HepG2 (cell line): Measurements from ENCODE around the gene KRT79. TPM values are rescaled to one million over a fixed set of nuclear protein-coding genes. Genes with fewer than 3 reads are reported as not detected.

Source experiments
- ATAC-seq: fragments of 200-7000 bp; cut with Tn5 transposase; 3 replicates; pipeline ENCODE4 v1.9.1; 2020; ENCODE audit warnings: mild to moderate bottlenecking, moderate library complexity
- BruUV-seq: library from RNA; stranded (reverse); fragments of 400-500 nt; replicated peaks from 2 replicates; lab custom pipeline; 2021; lab: Mats Ljungman, UMichigan
- CTCF ChIA-PET: fragments of 300-600 bp; formaldehyde crosslinking; extraction: SDS; loops from one replicate; lab custom pipeline; 2021; ENCODE audit warnings: low total read pairs, inconsistent platforms, low intra/inter-chr PET ratio; lab: Yijun Ruan, JAX
- POLR2A ChIA-PET: fragments of 350-600 bp; sonication (Branson Sonifier 250); formaldehyde crosslinking; loops from one replicate; lab custom pipeline; 2020; ENCODE audit warnings: antibody characterized with exemption, inconsistent platforms; lab: Yijun Ruan, JAX
- DNase-seq: peaks from one replicate; pipeline ENCODE4 v3.0.0-alpha.2; 2015; ENCODE audit warnings: low spot score
- FAIRE-seq: peaks from 3 replicates; lab custom pipeline; 2011; peaks lifted over from hg19 to GRCh38; lab: Jason Lieb, UNC
- H2AFZ ChIP-seq: one replicate; pipeline ENCODE4 v1.6.1; 2011; ENCODE audit warnings: low read length, inconsistent platforms
- H3K27ac ChIP-seq: fragments of 300-600 bp; 3 replicates; pipeline ENCODE4 v1.8.0; 2011; ENCODE audit warnings: mixed run types, mild to moderate bottlenecking, mixed read lengths, low read length, inconsistent platforms; ENCODE audit not compliant: insufficient read depth; ENCODE audit errors: extremely low read length
- H3K27me3 ChIP-seq, 2 experiments: fragments of 200-600 bp in 1 of 2; 2 replicates in 1 of 2; 3 replicates in 1 of 2; pipeline versions ENCODE4 v1.6.0 to v1.8.0; 2011; ENCODE audit warnings: low read length in 2 of 2, mild to moderate bottlenecking in 2 of 2, moderate library complexity in 2 of 2, inconsistent platforms in 1 of 2; ENCODE audit not compliant: insufficient read depth in 2 of 2, control insufficient read depth in 1 of 2
- H3K36me3 ChIP-seq, 2 experiments: fragments of 200-600 bp in 1 of 2; replicated peaks in 1 of 2; 2 replicates in 1 of 2; 3 replicates in 1 of 2; pipeline versions ENCODE4 v1.5.1 to v1.8.0; 2011; ENCODE audit warnings: low read length in 2 of 2, inconsistent platforms in 1 of 2; ENCODE audit not compliant: insufficient read depth in 2 of 2, control insufficient read depth in 1 of 2
- H3K4me1 ChIP-seq: 2 replicates; pipeline ENCODE4 v1.5.1; 2012; ENCODE audit warnings: low read length, inconsistent platforms; ENCODE audit not compliant: insufficient read depth
- H3K4me2 ChIP-seq: 2 replicates; pipeline ENCODE4 v1.6.0; 2011; ENCODE audit warnings: low read depth, low read length, inconsistent platforms
- H3K4me3 ChIP-seq, 3 experiments: fragments of 200-600 bp in 1 of 3; sonication (generic), shearing (Covaris generic) in 1 of 3; replicated peaks in 1 of 3; 2 replicates each; pipeline ENCODE4 v1.5.1; 2011 to 2016; ENCODE audit warnings: low read length in 3 of 3, inconsistent platforms in 2 of 3, low read depth in 2 of 3, mild to moderate bottlenecking in 2 of 3, control low read depth in 1 of 3, mixed read lengths in 1 of 3; ENCODE audit not compliant: insufficient read depth in 1 of 3
- H3K79me2 ChIP-seq: one replicate; pipeline ENCODE4 v1.6.1; 2011; ENCODE audit warnings: low read length, inconsistent platforms; ENCODE audit not compliant: insufficient read depth
- H3K9ac ChIP-seq: 2 replicates; pipeline ENCODE4 v1.6.0; 2011; ENCODE audit warnings: mild to moderate bottlenecking, low read depth, low read length, inconsistent platforms; ENCODE audit not compliant: insufficient read depth
- H3K9me3 ChIP-seq: 2 replicates; pipeline ENCODE4 v1.5.1; 2012; ENCODE audit warnings: mild to moderate bottlenecking, low read length
- H4K20me1 ChIP-seq: 2 replicates; pipeline ENCODE4 v1.6.0; 2011; ENCODE audit warnings: inconsistent platforms, mild to moderate bottlenecking, low read length, moderate library complexity; ENCODE audit not compliant: insufficient read depth
- ADNP ChIP-seq: sonication (generic); formaldehyde crosslinking; IDR thresholded peaks from 2 replicates; pipeline ENCODE4 v1.4.0; 2020; ENCODE audit warnings: missing genetic modification reagents
- ATRX ChIP-seq: sonication (generic); formaldehyde crosslinking; IDR thresholded peaks from 2 replicates; pipeline ENCODE4 v1.4.0; 2020; ENCODE audit warnings: missing genetic modification reagents, borderline replicate concordance
- BCL6 ChIP-seq: IDR thresholded peaks from 2 replicates; pipeline ENCODE4 v1.6.1; 2016; ENCODE audit warnings: missing genetic modification reagents, missing compliant biosample characterization
- DR1 ChIP-seq: sonication (generic); formaldehyde crosslinking; IDR thresholded peaks from 2 replicates; pipeline ENCODE4 v1.8.0; 2021; ENCODE audit warnings: mild to moderate bottlenecking, missing genetic modification reagents, inconsistent platforms
- HMG20B ChIP-seq: conservative IDR thresholded peaks from 2 replicates; pipeline ENCODE4 v1.6.1; 2016; ENCODE audit warnings: missing genetic modification reagents, missing compliant biosample characterization
- POGZ ChIP-seq: sonication (generic); formaldehyde crosslinking; IDR thresholded peaks from 2 replicates; pipeline ENCODE4 v1.4.0; 2020; ENCODE audit warnings: mild to moderate bottlenecking, missing genetic modification reagents
- RARG ChIP-seq: sonication (generic); formaldehyde crosslinking; IDR thresholded peaks from 2 replicates; pipeline ENCODE4 v1.4.0; 2020; ENCODE audit warnings: low read depth, mild to moderate bottlenecking, missing genetic modification reagents
- SSRP1 ChIP-seq: IDR thresholded peaks from 2 replicates; pipeline ENCODE4 v1.6.1; 2016; ENCODE audit warnings: control low read depth
- ZNF34 ChIP-seq: sonication (generic); formaldehyde crosslinking; IDR thresholded peaks from 2 replicates; pipeline ENCODE4 v1.4.0; 2020; ENCODE audit warnings: mild to moderate bottlenecking, missing genetic modification reagents, borderline replicate concordance
- WGBS: methylation state at CpG from one replicate; pipeline ENCODE4 v1.1.6; 2017; ENCODE audit warnings: low lambda C conversion rate; 5-methylcytosine and 5-hydroxymethylcytosine counted together
- in situ Hi-C: cut with HindIII; loops from 2 replicates; pipeline ENCODE4 v1.10.0; 2017; ENCODE audit warnings: low pct_unique_long_range_greater_than_20kb; ENCODE audit not compliant: extremely low pct_ligation_motif_present
- intact Hi-C: fragments of 100-400 bp; cut with micrococcal nuclease; formaldehyde crosslinking; loops from one replicate; pipeline ENCODE4 v1.10.0; 2022; ENCODE audit not compliant: unreplicated experiment
- polyA plus RNA-seq, 8 experiments: library from polyadenylated mRNA; depleted of rRNA in 3 of 8; stranded (reverse) in 7 of 8; unstranded in 1 of 8; fragments of >200 nt; fragmentation: Illumina TruSeq in 4 of 8; extraction: Trizol in 4 of 8; gene quantifications; 2 replicates each; pipeline versions ENCODE4 v1.2.1 to v1.2.3, GENCODE V29; 2011 to 2016; ENCODE audit warnings: low read depth in 4 of 8, missing spikeins in 1 of 8, mixed read lengths in 1 of 8; ENCODE audit not compliant: insufficient read depth in 1 of 8
- total RNA-seq, 5 experiments: library from RNA; depleted of rRNA; stranded (reverse); fragments of >200 nt; fragmentation: Illumina TruSeq; extraction: Trizol; gene quantifications; 2 replicates each; pipeline ENCODE4 v1.2.3, GENCODE V29; 2016; ENCODE audit warnings: low read depth in 1 of 5
- TF ChIP-seq, protein P1 (sequence below): sonication (generic); formaldehyde crosslinking; IDR thresholded peaks from 2 replicates; pipeline ENCODE4 v1.4.0; 2020; ENCODE audit warnings: missing genetic modification reagents
- TF ChIP-seq, protein P2 (sequence below): sonication (generic); formaldehyde crosslinking; IDR thresholded peaks from 2 replicates; pipeline ENCODE4 v1.8.0; 2022; ENCODE audit warnings: mild to moderate bottlenecking, missing genetic modification reagents, borderline replicate concordance
- TF ChIP-seq, protein P3 (sequence below): sonication (generic); formaldehyde crosslinking; IDR thresholded peaks from 2 replicates; pipeline ENCODE4 v1.4.0; 2020; ENCODE audit warnings: mild to moderate bottlenecking, low read depth, missing genetic modification reagents
- TF ChIP-seq, protein P4 (sequence below): sonication (generic); formaldehyde crosslinking; IDR thresholded peaks from 2 replicates; pipeline ENCODE4 v1.9.0; 2021; ENCODE audit warnings: missing genetic modification reagents, borderline replicate concordance

The KRT79 gene
- total and polyA plus RNA-seq, 2 of the 13 experiments (the other 11 are each of a cell fraction or from before 2014, with no cell fraction given) = 0.09 TPM; not detected in 1

DNA sequence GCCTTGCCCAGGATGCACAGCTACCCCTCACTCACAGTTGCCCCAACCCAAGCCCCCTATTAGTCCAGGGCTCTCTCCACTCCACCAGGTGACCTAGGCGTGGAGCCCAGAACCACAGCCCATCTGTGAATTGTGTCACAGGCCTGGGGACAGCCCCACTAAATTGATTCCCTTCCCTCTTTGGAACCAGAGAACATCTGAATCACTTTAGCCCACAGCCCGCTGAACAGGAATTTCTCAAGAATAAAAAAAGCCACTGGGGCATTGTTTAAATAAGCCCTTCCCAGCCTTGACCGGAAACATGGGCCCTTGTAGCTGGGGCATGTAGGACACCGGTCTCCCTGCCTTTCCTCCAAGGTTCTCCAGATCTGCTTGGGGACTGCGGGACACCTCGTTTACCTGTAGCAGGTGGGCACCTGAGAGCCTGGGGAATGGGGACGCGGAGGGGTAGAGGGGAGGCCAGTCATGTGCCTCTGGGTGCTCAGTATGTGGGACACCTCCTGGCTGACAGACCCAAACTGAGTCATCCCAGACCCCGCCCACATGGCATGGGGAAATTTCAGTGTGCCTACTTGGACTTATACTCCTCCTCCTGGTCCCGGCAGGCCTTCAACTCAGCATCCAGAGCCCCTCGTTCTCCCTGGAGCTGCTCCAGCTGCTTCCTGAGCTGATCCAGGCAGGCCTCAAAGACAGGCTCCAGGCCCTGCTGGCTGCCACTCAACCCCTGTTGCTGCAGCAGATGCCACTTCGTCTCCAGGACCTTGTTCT, 13.4 kb upstream of the KRT79 start:
- no peaks in the 10 kb centered on the region for H3K36me3 ChIP-seq
- no peaks in the 10 kb centered on the region for H3K4me1 ChIP-seq
- in situ Hi-C loops (no loop called here), intact Hi-C loops (no loop called here)
- ATAC-seq = no peak
- ChIA-PET CTCF (no interaction called here), POLR2A (no interaction called here)
- no peak overlapping the region for H3K4me3 ChIP-seq
- no peak for DNase-seq
- FAIRE-seq = no peak
- no peak overlapping the region for H2AFZ ChIP-seq
- 56% methylated on average over 6 of the region's 12 CpGs for WGBS
- no peaks in the 10 kb centered on the region for H3K9me3 ChIP-seq
- no peak overlapping the region for H3K27ac ChIP-seq
- BruUV-seq = no TSS peak
- no peak overlapping the region for H3K4me2 ChIP-seq
- no peaks in the 10 kb centered on the region for H3K79me2 ChIP-seq
- no peaks in the 10 kb centered on the region for H4K20me1 ChIP-seq
- H3K27me3 ChIP-seq = peaks cover 3 to 35% of the 10 kb centered on the region in 2 experiments; a peak in 4 of 5 replicates
- TF ChIP-seq ZNF34 (CRISPR knock-in tag) (no peak), ATRX (CRISPR knock-in tag) (no peak), BCL6 (CRISPR knock-in tag) (no peak), RARG (CRISPR knock-in tag) (no peak), SSRP1 (no peak), HMG20B (CRISPR knock-in tag) (no peak), DR1 (CRISPR knock-in tag) (no peak), ADNP (no peak), POGZ (no peak)
- TF ChIP-seq, protein P1, sequence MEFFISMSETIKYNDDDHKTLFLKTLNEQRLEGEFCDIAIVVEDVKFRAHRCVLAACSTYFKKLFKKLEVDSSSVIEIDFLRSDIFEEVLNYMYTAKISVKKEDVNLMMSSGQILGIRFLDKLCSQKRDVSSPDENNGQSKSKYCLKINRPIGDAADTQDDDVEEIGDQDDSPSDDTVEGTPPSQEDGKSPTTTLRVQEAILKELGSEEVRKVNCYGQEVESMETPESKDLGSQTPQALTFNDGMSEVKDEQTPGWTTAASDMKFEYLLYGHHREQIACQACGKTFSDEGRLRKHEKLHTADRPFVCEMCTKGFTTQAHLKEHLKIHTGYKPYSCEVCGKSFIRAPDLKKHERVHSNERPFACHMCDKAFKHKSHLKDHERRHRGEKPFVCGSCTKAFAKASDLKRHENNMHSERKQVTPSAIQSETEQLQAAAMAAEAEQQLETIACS (CRISPR knock-in tag) = no peak
- TF ChIP-seq, protein P2, sequence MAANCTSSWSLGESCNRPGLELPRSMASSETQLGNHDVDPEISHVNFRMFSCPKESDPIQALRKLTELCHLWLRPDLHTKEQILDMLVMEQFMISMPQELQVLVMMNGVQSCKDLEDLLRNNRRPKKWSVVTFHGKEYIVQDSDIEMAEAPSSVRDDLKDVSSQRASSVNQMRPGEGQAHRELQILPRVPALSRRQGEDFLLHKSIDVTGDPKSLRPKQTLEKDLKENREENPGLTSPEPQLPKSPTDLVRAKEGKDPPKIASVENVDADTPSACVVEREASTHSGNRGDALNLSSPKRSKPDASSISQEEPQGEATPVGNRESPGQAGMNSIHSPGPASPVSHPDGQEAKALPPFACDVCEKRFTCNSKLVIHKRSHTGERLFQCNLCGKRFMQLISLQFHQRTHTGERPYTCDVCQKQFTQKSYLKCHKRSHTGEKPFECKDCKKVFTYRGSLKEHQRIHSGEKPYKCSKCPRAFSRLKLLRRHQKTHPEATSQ (CRISPR knock-in tag) = no peak
- TF ChIP-seq, protein P3, sequence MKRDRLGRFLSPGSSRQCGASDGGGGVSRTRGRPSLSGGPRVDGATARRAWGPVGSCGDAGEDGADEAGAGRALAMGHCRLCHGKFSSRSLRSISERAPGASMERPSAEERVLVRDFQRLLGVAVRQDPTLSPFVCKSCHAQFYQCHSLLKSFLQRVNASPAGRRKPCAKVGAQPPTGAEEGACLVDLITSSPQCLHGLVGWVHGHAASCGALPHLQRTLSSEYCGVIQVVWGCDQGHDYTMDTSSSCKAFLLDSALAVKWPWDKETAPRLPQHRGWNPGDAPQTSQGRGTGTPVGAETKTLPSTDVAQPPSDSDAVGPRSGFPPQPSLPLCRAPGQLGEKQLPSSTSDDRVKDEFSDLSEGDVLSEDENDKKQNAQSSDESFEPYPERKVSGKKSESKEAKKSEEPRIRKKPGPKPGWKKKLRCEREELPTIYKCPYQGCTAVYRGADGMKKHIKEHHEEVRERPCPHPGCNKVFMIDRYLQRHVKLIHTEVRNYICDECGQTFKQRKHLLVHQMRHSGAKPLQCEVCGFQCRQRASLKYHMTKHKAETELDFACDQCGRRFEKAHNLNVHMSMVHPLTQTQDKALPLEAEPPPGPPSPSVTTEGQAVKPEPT (CRISPR knock-in tag) = no peak
- TF ChIP-seq, protein P4, sequence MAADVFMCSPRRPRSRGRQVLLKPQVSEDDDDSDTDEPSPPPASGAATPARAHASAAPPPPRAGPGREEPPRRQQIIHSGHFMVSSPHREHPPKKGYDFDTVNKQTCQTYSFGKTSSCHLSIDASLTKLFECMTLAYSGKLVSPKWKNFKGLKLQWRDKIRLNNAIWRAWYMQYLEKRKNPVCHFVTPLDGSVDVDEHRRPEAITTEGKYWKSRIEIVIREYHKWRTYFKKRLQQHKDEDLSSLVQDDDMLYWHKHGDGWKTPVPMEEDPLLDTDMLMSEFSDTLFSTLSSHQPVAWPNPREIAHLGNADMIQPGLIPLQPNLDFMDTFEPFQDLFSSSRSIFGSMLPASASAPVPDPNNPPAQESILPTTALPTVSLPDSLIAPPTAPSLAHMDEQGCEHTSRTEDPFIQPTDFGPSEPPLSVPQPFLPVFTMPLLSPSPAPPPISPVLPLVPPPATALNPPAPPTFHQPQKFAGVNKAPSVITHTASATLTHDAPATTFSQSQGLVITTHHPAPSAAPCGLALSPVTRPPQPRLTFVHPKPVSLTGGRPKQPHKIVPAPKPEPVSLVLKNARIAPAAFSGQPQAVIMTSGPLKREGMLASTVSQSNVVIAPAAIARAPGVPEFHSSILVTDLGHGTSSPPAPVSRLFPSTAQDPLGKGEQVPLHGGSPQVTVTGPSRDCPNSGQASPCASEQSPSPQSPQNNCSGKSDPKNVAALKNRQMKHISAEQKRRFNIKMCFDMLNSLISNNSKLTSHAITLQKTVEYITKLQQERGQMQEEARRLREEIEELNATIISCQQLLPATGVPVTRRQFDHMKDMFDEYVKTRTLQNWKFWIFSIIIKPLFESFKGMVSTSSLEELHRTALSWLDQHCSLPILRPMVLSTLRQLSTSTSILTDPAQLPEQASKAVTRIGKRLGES (CRISPR knock-in tag) = no peak
- no peak overlapping the region for H3K9ac ChIP-seq
